NOMO-1 treated with DMSO at 0.1 percent for 48 hours (cell line): ENCODE measurements around the gene VPS37C.
"Not testable (repeated sequence)": the region's sequence is repeated elsewhere in the genome, so short reads cannot be mapped to it uniquely, and the experiment has no call there.

Source experiments
- DNase-seq: peaks from one replicate; lab custom pipeline; 2025; ENCODE audit not compliant: unreplicated experiment; lab: John Stamatoyannopoulos, UW

Gene VPS37C

GRCh38 chr11:61102667-61103571 is 58.3 kb downstream of the VPS37C start:
- DNase-seq = no peak

- DNase-seq = no peak
Measured at GRCh38 chr11:61098778-61099177, 62.4 kb downstream of the VPS37C start.

GRCh38 chr11:61098261-61098660 is 63.0 kb downstream of the VPS37C start:
- not testable (repeated sequence) for DNase-seq

- DNase-seq = no peak
Measured at GRCh38 chr11:61095021-61095420, 66.2 kb downstream of the VPS37C start.

GRCh38 chr11:61094167-61094566 is 67.1 kb downstream of the VPS37C start:
- not testable (repeated sequence) for DNase-seq

- no peak for DNase-seq
Measured at GRCh38 chr11:61092908-61093763, 68.1 kb downstream of the VPS37C start.

GRCh38 chr11:61092280-61092766 is 68.9 kb downstream of the VPS37C start:
- no peak for DNase-seq

GRCh38 chr11:61091373-61092279 is 69.6 kb downstream of the VPS37C start:
- no peak for DNase-seq

GRCh38 chr11:61090982-61091372 is 70.2 kb downstream of the VPS37C start:
- no peak for DNase-seq

GRCh38 chr11:61090521-61090920 is 70.7 kb downstream of the VPS37C start:
- no peak for DNase-seq

- DNase-seq = no peak
Measured at GRCh38 chr11:61089806-61090491, 71.3 kb downstream of the VPS37C start.

GRCh38 chr11:61087426-61088119 is 73.7 kb downstream of the VPS37C start:
- DNase-seq = no peak

- DNase-seq = no peak
Measured at GRCh38 chr11:61083601-61084147, 77.6 kb downstream of the VPS37C start.

- DNase-seq = no peak
Measured at GRCh38 chr11:61082931-61083531, 78.2 kb downstream of the VPS37C start.

- DNase-seq = no peak
Measured at GRCh38 chr11:61082062-61082870, 79.0 kb downstream of the VPS37C start.

- no peak for DNase-seq
Measured at GRCh38 chr11:61080986-61081590, 80.1 kb downstream of the VPS37C start.

- DNase-seq = no peak
Measured at GRCh38 chr11:61080526-61080925, 80.7 kb downstream of the VPS37C start.
